ENCODE data around the gene TSC22D4. TPM values are rescaled to one million over a fixed set of nuclear protein-coding genes. Genes with fewer than 3 reads are reported as not detected.

The TSC22D4 gene
- total RNA-seq, 1 experiment from 2014 or later, result 68.8 TPM

- Histone ChIP-seq H3K9me3 (ENCODE audit: insufficient read depth, low read depth) (no peaks in the 10 kb centered on the region), H3K79me2 (ENCODE audit: low read depth) (no peaks in the 10 kb centered on the region), H3F3A (ENCODE audit: insufficient read depth, low read depth) (peaks cover 22% of the 10 kb centered on the region; the same call in 1 of the 2 replicates), H3K9me2 (ENCODE audit: insufficient read depth) (no peaks in the 10 kb centered on the region), H3K4me1 (replicated peaks; ENCODE audit: insufficient read depth) (peaks cover 10% of the 10 kb centered on the region; the same call in 1 of the 2 replicates), H3K4me2 (no peak overlapping the region), H3K36me3 (ENCODE audit: low read depth) (no peaks in the 10 kb centered on the region), H3K4me3 (no peak overlapping the region), H4K20me1 (ENCODE audit: insufficient read depth) (no peaks in the 10 kb centered on the region), H3K27ac (no peak overlapping the region), H2AFZ (no peak overlapping the region), H3K27me3 (ENCODE audit: insufficient read depth, low read depth) (no peaks in the 10 kb centered on the region)
- no peak for DNase-seq
- no TSS peak for BruUV-seq (replicated peaks)
- POLR2A ChIA-PET (ENCODE audit: unreplicated experiment), result no interaction called here
- intact Hi-C loops (cut with micrococcal nuclease; ENCODE audit: unreplicated experiment), result no loop called here
- CTCF ChIA-PET, result interaction anchor here (0.6 kb wide), 1 partner anchor 131 kb away, joined by 10 read pairs; no protein-coding TSS in a partner anchor
- no peak for TF ChIP-seq EZH2 (IDR thresholded peaks at IDR 0.05; ENCODE audit: low read depth)
- TF ChIP-seq CTCF (conservative IDR thresholded peaks at IDR 0.05), result no peak
These were observed 9.5 kb upstream of the TSC22D4 start for GRCh38 chr7:100488333-100489095.

GRCh38 chr7:100486753-100487446 is 7.9 kb upstream of the TSC22D4 start:
- no peak for DNase-seq
- no peak overlapping the region for H3K27ac ChIP-seq
- H3K9me3 ChIP-seq (ENCODE audit: insufficient read depth, low read depth), result no peaks in the 10 kb centered on the region
- no peaks in the 10 kb centered on the region for H3K9me2 ChIP-seq (ENCODE audit: insufficient read depth)
- no peaks in the 10 kb centered on the region for H3K27me3 ChIP-seq (ENCODE audit: insufficient read depth, low read depth)
- no peak for TF ChIP-seq CTCF (conservative IDR thresholded peaks at IDR 0.05)
- TF ChIP-seq EZH2 (IDR thresholded peaks at IDR 0.05; ENCODE audit: low read depth), result no peak
- ChIA-PET POLR2A (ENCODE audit: unreplicated experiment) (interaction anchor here (0.5 to 0.6 kb wide), 2 partner anchors 58 to 126 kb away, joined by 4 to 6 read pairs; partner anchors contain the start of gene MOSPD3), CTCF (interaction anchor here (0.5 kb wide), 1 partner anchor 88 kb away, joined by 3 read pairs; no protein-coding TSS in a partner anchor)
- H3K4me1 ChIP-seq (replicated peaks; ENCODE audit: insufficient read depth), result peaks cover 20% of the 10 kb centered on the region
- H3F3A ChIP-seq (ENCODE audit: insufficient read depth, low read depth), result peaks cover 23% of the 10 kb centered on the region; the same call in 1 of the 2 replicates
- intact Hi-C loops (cut with micrococcal nuclease; ENCODE audit: unreplicated experiment), result no loop called here
- H3K4me3 ChIP-seq, result no peak overlapping the region
- BruUV-seq (replicated peaks), result no TSS peak
- no peak overlapping the region for H2AFZ ChIP-seq
- H3K4me2 ChIP-seq, result no peak overlapping the region
- no peaks in the 10 kb centered on the region for H3K79me2 ChIP-seq (ENCODE audit: low read depth)
- H3K36me3 ChIP-seq (ENCODE audit: low read depth), result no peaks in the 10 kb centered on the region
- no peaks in the 10 kb centered on the region for H4K20me1 ChIP-seq (ENCODE audit: insufficient read depth)

GRCh38 chr7:100486111-100486636 is 7.2 kb upstream of the TSC22D4 start:
- no peak overlapping the region for H3K4me3 ChIP-seq
- BruUV-seq (replicated peaks), result no TSS peak
- CTCF ChIA-PET, result interaction anchor here (0.5 to 0.6 kb wide), 3 partner anchors 21 to 115 kb away, joined by 3 to 8 read pairs (median 3); no protein-coding TSS in a partner anchor
- intact Hi-C loops (cut with micrococcal nuclease; ENCODE audit: unreplicated experiment), result no loop called here
- no peak overlapping the region for H3K27ac ChIP-seq
- H3K27me3 ChIP-seq (ENCODE audit: insufficient read depth, low read depth), result no peaks in the 10 kb centered on the region
- no peaks in the 10 kb centered on the region for H3K36me3 ChIP-seq (ENCODE audit: low read depth)
- H3K9me2 ChIP-seq (ENCODE audit: insufficient read depth), result no peaks in the 10 kb centered on the region
- DNase-seq, result no peak
- H3K4me1 ChIP-seq (replicated peaks; ENCODE audit: insufficient read depth), result peaks cover 20% of the 10 kb centered on the region
- peaks cover 26% of the 10 kb centered on the region; the same call in 1 of the 2 replicates for H3F3A ChIP-seq (ENCODE audit: insufficient read depth, low read depth)
- TF ChIP-seq EZH2 (IDR thresholded peaks at IDR 0.05; ENCODE audit: low read depth) (no peak), CTCF (conservative IDR thresholded peaks at IDR 0.05) (no peak)
- no peak overlapping the region for H3K4me2 ChIP-seq
- H2AFZ ChIP-seq, result no peak overlapping the region
- POLR2A ChIA-PET (ENCODE audit: unreplicated experiment), result interaction anchor here (0.6 kb wide), 1 partner anchor 59 kb away, joined by 4 read pairs; no protein-coding TSS in a partner anchor
- H3K9me3 ChIP-seq (ENCODE audit: insufficient read depth, low read depth), result no peaks in the 10 kb centered on the region
- H4K20me1 ChIP-seq (ENCODE audit: insufficient read depth), result no peaks in the 10 kb centered on the region
- no peaks in the 10 kb centered on the region for H3K79me2 ChIP-seq (ENCODE audit: low read depth)
